ENCODE measurements around the gene SMPDL3B. TPM values are rescaled to one million over a fixed set of nuclear protein-coding genes. Genes with fewer than 3 reads are reported as not detected.

SMPDL3B gene
- total and polyA plus RNA-seq, 2 of the 13 experiments (the other 11 are each of a cell fraction or from before 2014, with no cell fraction given): 0.29 to 1.3 TPM

GRCh38 chr1:27934818-27935549 is at the start of gene SMPDL3B (continued):
- TF ChIP-seq ZFP91 (CRISPR knock-in tag; IDR thresholded peaks at IDR 0.05; ENCODE audit: borderline replicate concordance) (peak; percentile 45; the same call in 1 of the 2 replicates), ZNF329 (CRISPR knock-in tag; IDR thresholded peaks at IDR 0.05; ENCODE audit: low read depth) (no peak), ZNF768 (CRISPR knock-in tag; IDR thresholded peaks at IDR 0.05) (no peak), ZNF687 (CRISPR knock-in tag; IDR thresholded peaks at IDR 0.05) (peak; percentile 36; the same call in 1 of the 2 replicates), ZNF10 (CRISPR knock-in tag; IDR thresholded peaks at IDR 0.05; ENCODE audit: borderline replicate concordance, low read depth) (no peak), RFX5 (IDR thresholded peaks at IDR 0.05; ENCODE audit: low read depth, low read length) (no peak), DNMT1 (CRISPR knock-in tag; IDR thresholded peaks at IDR 0.05) (no peak), CTCF (CRISPR knock-in tag; IDR thresholded peaks at IDR 0.05) (0 out of 2 replicates have a peak, but pooled peaks have one; percentile 9)
